ENCODE results near the gene PAX8. TPM values are rescaled to one million over a fixed set of nuclear protein-coding genes. Genes with fewer than 3 reads are reported as not detected.

The PAX8 gene
- total and polyA plus RNA-seq, 8 donors = 0.28 to 6.5 (median 1.1) TPM; not detected in 3

DNA sequence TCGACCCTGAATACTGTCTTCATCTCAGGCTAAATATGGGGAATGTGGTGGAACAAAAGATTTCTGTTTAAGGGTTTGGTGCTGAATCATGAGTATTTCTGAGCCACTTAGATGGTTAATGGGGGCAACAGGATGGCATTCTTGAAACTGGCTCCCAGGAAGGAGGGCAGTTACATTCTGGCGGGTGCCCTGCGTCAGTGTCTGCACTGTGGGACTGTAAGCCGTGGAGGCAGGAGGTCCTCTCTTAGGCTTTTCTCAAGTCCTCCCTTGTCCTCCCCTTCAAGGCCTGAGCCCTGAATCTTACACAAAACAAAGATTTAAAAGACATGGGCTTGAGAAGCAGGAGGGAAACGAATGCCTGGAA lies 59.2 kb downstream of the PAX8 start:
- Histone ChIP-seq H3K27ac (peak overlapping the region; percentile 78 to 91 (median 78)), H3K4me1 (peaks cover 36 to 49% (median 46%) of the 10 kb centered on the region in 4 donors), H3K36me3 (no peaks in the 10 kb centered on the region), H3K27me3 (no peaks in the 10 kb centered on the region), H3K9me3 (no peaks in the 10 kb centered on the region), H3K4me3 (no peak overlapping the region)
- TF ChIP-seq POLR2AphosphoS5 (IDR thresholded peaks at IDR 0.05) (no peak), POLR2A (IDR thresholded peaks at IDR 0.05) (no peak), EP300 (IDR thresholded peaks at IDR 0.05) (no peak)
- TF ChIP-seq, protein P1, sequence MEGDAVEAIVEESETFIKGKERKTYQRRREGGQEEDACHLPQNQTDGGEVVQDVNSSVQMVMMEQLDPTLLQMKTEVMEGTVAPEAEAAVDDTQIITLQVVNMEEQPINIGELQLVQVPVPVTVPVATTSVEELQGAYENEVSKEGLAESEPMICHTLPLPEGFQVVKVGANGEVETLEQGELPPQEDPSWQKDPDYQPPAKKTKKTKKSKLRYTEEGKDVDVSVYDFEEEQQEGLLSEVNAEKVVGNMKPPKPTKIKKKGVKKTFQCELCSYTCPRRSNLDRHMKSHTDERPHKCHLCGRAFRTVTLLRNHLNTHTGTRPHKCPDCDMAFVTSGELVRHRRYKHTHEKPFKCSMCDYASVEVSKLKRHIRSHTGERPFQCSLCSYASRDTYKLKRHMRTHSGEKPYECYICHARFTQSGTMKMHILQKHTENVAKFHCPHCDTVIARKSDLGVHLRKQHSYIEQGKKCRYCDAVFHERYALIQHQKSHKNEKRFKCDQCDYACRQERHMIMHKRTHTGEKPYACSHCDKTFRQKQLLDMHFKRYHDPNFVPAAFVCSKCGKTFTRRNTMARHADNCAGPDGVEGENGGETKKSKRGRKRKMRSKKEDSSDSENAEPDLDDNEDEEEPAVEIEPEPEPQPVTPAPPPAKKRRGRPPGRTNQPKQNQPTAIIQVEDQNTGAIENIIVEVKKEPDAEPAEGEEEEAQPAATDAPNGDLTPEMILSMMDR (IDR thresholded peaks at IDR 0.05) = no peak
- intact Hi-C loops (cut with DNase I; ENCODE audit: low total_unique reads) = no loop called here
- DNase-seq = no peak
- WGBS, 5 donors = 68 to 83% (median 76%) methylated on average over 5 of the region's 5 CpGs

DNA sequence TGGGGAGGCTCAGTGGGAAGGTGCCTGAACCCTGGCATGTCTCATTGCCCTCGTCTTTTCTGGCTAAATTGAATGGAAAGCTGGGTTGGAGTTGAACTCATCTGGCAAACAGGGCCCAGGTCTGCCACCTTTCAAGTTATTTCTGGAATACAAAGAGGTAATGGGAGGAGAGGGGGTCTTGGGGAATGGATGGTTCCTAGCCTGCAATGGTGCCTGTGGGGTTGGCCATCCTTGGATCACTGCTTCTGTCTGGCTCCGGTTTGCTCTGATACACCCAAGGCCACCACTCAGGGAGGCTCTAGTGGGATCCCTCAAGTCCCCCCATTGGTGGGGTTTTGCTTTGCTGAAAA lies 59.7 kb downstream of the PAX8 start:
- H3K36me3 ChIP-seq = no peaks in the 10 kb centered on the region
- no peaks in the 10 kb centered on the region for H3K27me3 ChIP-seq
- H3K9me3 ChIP-seq = no peaks in the 10 kb centered on the region
- WGBS, 5 donors = 81 to 91% (median 86%) methylated on average over 2 of the region's 2 CpGs
- DNase-seq = no peak
- no peak for TF ChIP-seq EP300 (IDR thresholded peaks at IDR 0.05)
- no peak for TF ChIP-seq POLR2AphosphoS5 (IDR thresholded peaks at IDR 0.05)
- no peak for TF ChIP-seq POLR2A (IDR thresholded peaks at IDR 0.05)
- TF ChIP-seq, protein P1 (IDR thresholded peaks at IDR 0.05) = no peak
- peaks cover 36 to 49% (median 46%) of the 10 kb centered on the region in 4 donors for H3K4me1 ChIP-seq
- intact Hi-C loops (cut with DNase I; ENCODE audit: low total_unique reads) = no loop called here
- H3K4me3 ChIP-seq = no peak overlapping the region
- peak overlapping the region; percentile 78 to 91 (median 78) for H3K27ac ChIP-seq

GRCh38 chr2:113218283-113219091 lies 60.2 kb downstream of the PAX8 start:
- 55 to 68% (median 61%) methylated on average over 8 of the region's 8 CpGs for WGBS, 5 donors

DNA sequence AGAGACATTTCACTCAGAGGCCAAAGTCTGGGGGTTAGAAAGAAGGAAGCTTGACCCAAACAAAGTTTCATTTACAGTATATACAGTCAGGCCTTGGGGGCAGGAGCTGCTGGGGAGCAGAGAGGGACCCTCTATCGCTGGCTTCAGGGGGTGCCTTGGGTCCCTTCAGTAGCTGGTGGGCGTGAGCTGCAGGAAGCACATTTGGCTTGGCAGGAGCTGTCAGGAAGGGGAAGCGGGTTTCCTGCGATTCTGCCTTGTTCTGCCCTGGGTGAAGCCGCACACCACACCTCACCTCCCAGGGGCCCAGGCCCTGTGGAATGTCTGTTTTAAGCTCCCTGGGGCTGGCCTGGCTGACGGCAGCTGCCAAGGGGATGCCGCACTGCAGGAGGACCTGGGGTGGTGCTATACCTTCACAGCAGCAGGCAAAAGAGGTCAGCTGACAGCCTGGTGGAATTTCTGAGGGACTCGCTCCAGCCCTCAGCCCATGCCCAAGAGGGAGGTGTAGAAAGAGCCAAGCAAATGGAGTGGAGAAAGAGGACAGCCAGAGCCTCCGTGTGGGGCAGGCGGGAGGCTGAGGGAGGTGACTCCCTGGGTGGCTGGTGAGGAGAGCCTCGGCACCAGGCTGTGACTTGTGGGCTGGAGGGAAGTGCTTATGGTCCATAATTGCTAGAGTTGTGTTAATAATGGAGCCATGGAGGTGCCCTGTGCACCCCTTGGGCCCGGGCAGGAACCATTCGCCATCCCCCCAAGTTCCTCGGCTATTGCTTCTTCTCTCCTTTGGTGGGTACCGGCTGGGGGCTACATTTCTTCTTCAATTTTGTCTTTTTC lies 61.1 kb downstream of the PAX8 start:
- Histone ChIP-seq H3K4me1 (peaks cover 38 to 53% (median 50%) of the 10 kb centered on the region in 4 donors), H3K4me3 (no peak overlapping the region), H3K27me3 (no peaks in the 10 kb centered on the region), H3K27ac (peak overlapping the region; percentile 25 to 91 (median 78)), H3K36me3 (no peaks in the 10 kb centered on the region), H3K9me3 (no peaks in the 10 kb centered on the region)
- 64 to 68% (median 65%) methylated on average over 13 to 15 of the region's 15 CpGs for WGBS, 5 donors
- DNase-seq = peak in 1 of 2 donors; percentile 70
- TF ChIP-seq POLR2A (IDR thresholded peaks at IDR 0.05) (no peak), EP300 (IDR thresholded peaks at IDR 0.05) (no peak)
- intact Hi-C loops (cut with DNase I; ENCODE audit: low total_unique reads) = no loop called here

More at GRCh38 chr2:113218283-113219091, 60.2 kb downstream of the PAX8 start:
- no peaks in the 10 kb centered on the region for H3K9me3 ChIP-seq
- peaks cover 36 to 49% (median 46%) of the 10 kb centered on the region in 4 donors for H3K4me1 ChIP-seq
- no peak for TF ChIP-seq POLR2A (IDR thresholded peaks at IDR 0.05)
- no peak for TF ChIP-seq EP300 (IDR thresholded peaks at IDR 0.05)
- no peak for TF ChIP-seq POLR2AphosphoS5 (IDR thresholded peaks at IDR 0.05)
- TF ChIP-seq, protein P1 (IDR thresholded peaks at IDR 0.05) = no peak
- intact Hi-C loops (cut with DNase I; ENCODE audit: low total_unique reads) = no loop called here
- H3K27ac ChIP-seq = peak overlapping the region in 4 of 5 donors; percentile 78 to 91 (median 80)
- no peak overlapping the region for H3K4me3 ChIP-seq
- no peaks in the 10 kb centered on the region for H3K36me3 ChIP-seq
- DNase-seq = peak in 1 of 2 donors; percentile 79
- no peaks in the 10 kb centered on the region for H3K27me3 ChIP-seq

Data from stomach (tissue), 9 donors.